ENCODE measurements around the gene EPB41L2. TPM values are rescaled to one million over a fixed set of nuclear protein-coding genes. Genes with fewer than 3 reads are reported as not detected.
A peak's percentile ranks its signal among the peaks of the same experiment; 100 is the strongest.

Gene EPB41L2
- total and polyA plus RNA-seq, 2 experiments from 2014 or later: 27.4 to 35.8 TPM

- Histone ChIP-seq H3K4me2 (no peak overlapping the region), H3K4me1 (ENCODE audit: insufficient read depth) (peaks cover 22% of the 10 kb centered on the region), H4K20me1 (ENCODE audit: insufficient read depth, poor library complexity, severe bottlenecking) (no peaks in the 10 kb centered on the region), H2AFZ (no peak overlapping the region), H3K9me3 (ENCODE audit: low read depth) (no peaks in the 10 kb centered on the region), H3K36me3 (replicated peaks; ENCODE audit: insufficient read depth, low read depth) (no peaks in the 10 kb centered on the region), H3K79me2 (peaks cover 33% of the 10 kb centered on the region), H3K27me3 (no peaks in the 10 kb centered on the region), H3K4me3 (no peak overlapping the region), H3K9me2 (replicated peaks; ENCODE audit: insufficient read depth) (no peaks in the 10 kb centered on the region), H3K27ac (no peak overlapping the region)
- WGBS (ENCODE audit: low lambda C conversion rate, missing lambda C conversion rate): 94% methylated on average over 3 of the region's 3 CpGs
- no peak for DNase-seq (ENCODE audit: low spot score)
- TF ChIP-seq CTCF (IDR thresholded peaks at IDR 0.05; ENCODE audit: poor library complexity) (no peak), EZH2phosphoT487 (IDR thresholded peaks at IDR 0.05; ENCODE audit: low read depth, severe bottlenecking, unreplicated experiment) (no peak), EZH2 (IDR thresholded peaks at IDR 0.05; ENCODE audit: borderline replicate concordance) (no peak)
These were observed 45.1 kb downstream of the EPB41L2 start for GRCh38 chr6:131017962-131018361.

- Histone ChIP-seq H3K36me3 (replicated peaks; ENCODE audit: insufficient read depth, low read depth) (no peaks in the 10 kb centered on the region), H3K4me2 (peak overlapping the region; percentile 13), H2AFZ (no peak overlapping the region), H3K27ac (peak overlapping the region; percentile 13), H3K4me1 (ENCODE audit: insufficient read depth) (peaks cover 22% of the 10 kb centered on the region), H3K27me3 (no peaks in the 10 kb centered on the region), H3K4me3 (no peak overlapping the region), H3K9me3 (ENCODE audit: low read depth) (no peaks in the 10 kb centered on the region), H3K79me2 (peaks cover 36% of the 10 kb centered on the region), H4K20me1 (ENCODE audit: insufficient read depth, poor library complexity, severe bottlenecking) (no peaks in the 10 kb centered on the region), H3K9me2 (replicated peaks; ENCODE audit: insufficient read depth) (no peaks in the 10 kb centered on the region)
- 45% methylated on average over 3 of the region's 3 CpGs for WGBS (ENCODE audit: low lambda C conversion rate, missing lambda C conversion rate)
- no peak for TF ChIP-seq EZH2 (IDR thresholded peaks at IDR 0.05; ENCODE audit: borderline replicate concordance)
- no peak for TF ChIP-seq EZH2phosphoT487 (IDR thresholded peaks at IDR 0.05; ENCODE audit: low read depth, severe bottlenecking, unreplicated experiment)
- TF ChIP-seq CTCF (IDR thresholded peaks at IDR 0.05; ENCODE audit: poor library complexity): no peak
- no peak for DNase-seq (ENCODE audit: low spot score)
These were observed 47.3 kb downstream of the EPB41L2 start for GRCh38 chr6:131015630-131016263.

- TF ChIP-seq CTCF (IDR thresholded peaks at IDR 0.05; ENCODE audit: poor library complexity) (no peak), EZH2phosphoT487 (IDR thresholded peaks at IDR 0.05; ENCODE audit: low read depth, severe bottlenecking, unreplicated experiment) (no peak), EZH2 (IDR thresholded peaks at IDR 0.05; ENCODE audit: borderline replicate concordance) (no peak)
- 23% methylated on average over 4 of the region's 4 CpGs for WGBS (ENCODE audit: low lambda C conversion rate, missing lambda C conversion rate)
- no peak for DNase-seq (ENCODE audit: low spot score)
- H3K36me3 ChIP-seq (replicated peaks; ENCODE audit: insufficient read depth, low read depth): no peaks in the 10 kb centered on the region
- H3K4me2 ChIP-seq: peak overlapping the region; percentile 13
- no peaks in the 10 kb centered on the region for H4K20me1 ChIP-seq (ENCODE audit: insufficient read depth, poor library complexity, severe bottlenecking)
- no peak overlapping the region for H2AFZ ChIP-seq
- H3K4me3 ChIP-seq: no peak overlapping the region
- no peaks in the 10 kb centered on the region for H3K9me3 ChIP-seq (ENCODE audit: low read depth)
- no peaks in the 10 kb centered on the region for H3K9me2 ChIP-seq (replicated peaks; ENCODE audit: insufficient read depth)
- H3K79me2 ChIP-seq: peaks cover 37% of the 10 kb centered on the region
- H3K4me1 ChIP-seq (ENCODE audit: insufficient read depth): peaks cover 22% of the 10 kb centered on the region
- H3K27ac ChIP-seq: peak overlapping the region; percentile 13
- no peaks in the 10 kb centered on the region for H3K27me3 ChIP-seq
These were observed 47.9 kb downstream of the EPB41L2 start for GRCh38 chr6:131015025-131015591.
